K562 (cell line): ENCODE data around the gene SLIT1. TPM values are rescaled to one million over a fixed set of nuclear protein-coding genes. Genes with fewer than 3 reads are reported as not detected.

Source experiments
- ATAC-seq: fragments of 200-7000 bp; cut with Tn5 transposase; 3 replicates; pipeline ENCODE4 v1.9.1; 2020; ENCODE audit warnings: moderate library complexity
- BruUV-seq: library from RNA; stranded (reverse); fragments of 400-500 nt; replicated peaks from 2 replicates; lab custom pipeline; 2021; lab: Mats Ljungman, UMichigan
- CTCF ChIA-PET: fragments of 300-600 bp; formaldehyde crosslinking; extraction: SDS; loops from one replicate; lab custom pipeline; 2021; ENCODE audit warnings: low intra/inter-chr PET ratio; lab: Yijun Ruan, JAX
- POLR2A ChIA-PET: fragments of 300-600, 350-650 bp; sonication (Branson Sonifier 250); formaldehyde crosslinking; extraction: SDS; loops from one replicate; lab custom pipeline; 2021; ENCODE audit warnings: antibody characterized with exemption, inconsistent platforms; lab: Yijun Ruan, JAX
- DNase-seq, 4 experiments: peaks; one replicate each; pipeline versions ENCODE4 v3.0.0 to v3.0.0-alpha.2; 2011 to 2018; ENCODE audit warnings: low spot score in 3 of 4, mixed read lengths in 3 of 4; ENCODE audit errors: extremely low read depth in 1 of 4
- FAIRE-seq: peaks from 2 replicates; lab custom pipeline; 2011; peaks lifted over from hg19 to GRCh38; lab: Jason Lieb, UNC
- H2AFZ ChIP-seq: 2 replicates; pipeline ENCODE4 v1.6.0; 2011; ENCODE audit warnings: low read depth, low read length, control low read depth, inconsistent platforms
- H3K27ac ChIP-seq: fragments of 200-600 bp; 3 replicates; pipeline ENCODE4 v1.8.0; 2011; ENCODE audit warnings: low read depth, mild to moderate bottlenecking, control low read depth, inconsistent platforms, low read length, moderate library complexity, mixed read lengths; ENCODE audit errors: extremely low read depth
- H3K27me3 ChIP-seq, 2 experiments: fragments of 300-600 bp in 1 of 2; 2 replicates in 1 of 2; 3 replicates in 1 of 2; pipeline versions ENCODE4 v1.6.0 to v1.8.0; 2011; ENCODE audit warnings: inconsistent platforms in 2 of 2, low read length in 2 of 2, mild to moderate bottlenecking in 1 of 2, mixed read lengths in 1 of 2, moderate library complexity in 1 of 2; ENCODE audit not compliant: control insufficient read depth in 2 of 2, insufficient read depth in 2 of 2
- H3K36me3 ChIP-seq: fragments of 300-600 bp; 3 replicates; pipeline ENCODE4 v1.8.0; 2011; ENCODE audit warnings: mild to moderate bottlenecking, low read length, inconsistent platforms; ENCODE audit not compliant: control insufficient read depth, insufficient read depth
- H3K4me1 ChIP-seq, 2 experiments: fragments of 200-600 bp in 1 of 2; replicated peaks in 1 of 2; 2 replicates in 1 of 2; 3 replicates in 1 of 2; pipeline versions ENCODE4 v1.5.1 to v1.8.0; 2011; ENCODE audit warnings: inconsistent platforms in 2 of 2, low read length in 2 of 2, mild to moderate bottlenecking in 1 of 2, mixed read lengths in 1 of 2, moderate library complexity in 1 of 2; ENCODE audit not compliant: control insufficient read depth in 2 of 2, insufficient read depth in 2 of 2
- H3K4me2 ChIP-seq: 2 replicates; pipeline ENCODE4 v1.6.1; 2011; ENCODE audit warnings: low read length, control low read depth, inconsistent platforms, mixed read lengths; ENCODE audit not compliant: insufficient read depth
- H3K4me3 ChIP-seq: fragments of 200-600 bp; sonication (generic), shearing (Covaris generic); 2 replicates; pipeline ENCODE4 v1.5.1; 2016; ENCODE audit warnings: control low read depth, inconsistent platforms
- H3K79me2 ChIP-seq: fragments of 200-600 bp; 3 replicates; pipeline ENCODE4 v1.8.0; 2011; ENCODE audit warnings: low read length, inconsistent platforms; ENCODE audit not compliant: control insufficient read depth, insufficient read depth
- H3K9ac ChIP-seq, 2 experiments: 2 replicates each; pipeline versions ENCODE4 v1.6.0 to v1.6.1; 2011; ENCODE audit warnings: low read depth in 2 of 2, low read length in 2 of 2, control low read depth in 1 of 2, inconsistent platforms in 1 of 2, mild to moderate bottlenecking in 1 of 2, mixed read lengths in 1 of 2; ENCODE audit not compliant: insufficient read depth in 1 of 2
- H3K9me1 ChIP-seq: one replicate; pipeline ENCODE4 v1.6.0; 2011; ENCODE audit warnings: inconsistent platforms, mild to moderate bottlenecking, low read length, moderate library complexity; ENCODE audit not compliant: control insufficient read depth, insufficient read depth
- H3K9me3 ChIP-seq: replicated peaks from 2 replicates; pipeline ENCODE4 v1.5.1; 2011; ENCODE audit warnings: low read depth, low read length, inconsistent platforms; ENCODE audit not compliant: control insufficient read depth, insufficient read depth
- H4K20me1 ChIP-seq: replicated peaks from 2 replicates; pipeline ENCODE4 v1.6.1; 2011; ENCODE audit warnings: low read length, inconsistent platforms, mixed read lengths; ENCODE audit not compliant: control insufficient read depth, insufficient read depth
- CREB1 ChIP-seq, 2 experiments: sonication (generic) in 1 of 2; formaldehyde crosslinking in 1 of 2; IDR thresholded peaks; 2 replicates each; pipeline versions ENCODE4 v1.6.1 to v1.8.0; 2012 to 2022; ENCODE audit warnings: inconsistent platforms in 1 of 2, mild to moderate bottlenecking in 1 of 2, missing genetic modification reagents in 1 of 2, moderate library complexity in 1 of 2
- CREB3 ChIP-seq: fragments of 450-650 bp; conservative IDR thresholded peaks from 2 replicates; pipeline ENCODE4 v1.6.1; 2016; ENCODE audit warnings: missing genetic modification characterization, low read depth, mild to moderate bottlenecking, missing compliant biosample characterization, moderate library complexity
- JUNB ChIP-seq: fragments of 450-650 bp; formaldehyde crosslinking; conservative IDR thresholded peaks from 2 replicates; pipeline ENCODE4 v1.4.0; 2020; ENCODE audit warnings: mild to moderate bottlenecking
- WGBS: fragments of 100-300 bp; shearing (Covaris generic); methylation state at CpG from one replicate; pipeline ENCODE4 v1.1.6; 2016; ENCODE audit warnings: low coverage, mixed read lengths; ENCODE audit not compliant: insufficient coverage; ENCODE audit errors: missing lambda C conversion rate; 5-methylcytosine and 5-hydroxymethylcytosine counted together
- in situ Hi-C: fragments of 300-500 bp; cut with MboI; formaldehyde crosslinking; loops from 4 replicates; pipeline ENCODE4 v1.15.0; 2018; ENCODE audit warnings: inconsistent platforms, mixed read lengths
- intact Hi-C: fragments of 100-400 bp; cut with micrococcal nuclease; formaldehyde crosslinking; loops from 2 replicates; pipeline ENCODE4 v1.14.2; 2022
- polyA plus RNA-seq, 8 experiments: library from polyadenylated mRNA; depleted of rRNA in 4 of 8; stranded (reverse) in 5 of 8; unstranded in 3 of 8; fragments of >200 nt; fragmentation: Nextera tagmentation in 2 of 8; fragmentation: Illumina TruSeq in 1 of 8; extraction: Ambion mirVana in 2 of 8; extraction: Trizol in 1 of 8; gene quantifications; 2 replicates each; pipeline versions ENCODE4 v1.2.1 to v1.2.3, GENCODE V29; 2011 to 2014; ENCODE audit warnings: inconsistent platforms in 1 of 8, missing spikeins in 1 of 8
- total RNA-seq, 7 experiments: library from RNA; depleted of rRNA in 6 of 7; stranded (reverse); fragments of >200 nt in 6 of 7; fragmentation: Illumina TruSeq in 2 of 7; extraction: Trizol in 2 of 7; gene quantifications; 2 replicates each; pipeline versions ENCODE4 v1.2.1 to v1.2.3, GENCODE V29; 2011 to 2021; ENCODE audit warnings: low replicate concordance in 1 of 7
- TF ChIP-seq, protein P1 (sequence below): fragments of 250-450 bp; sonication (Bioruptor Pico); IDR thresholded peaks from 2 replicates; pipeline ENCODE4 v1.5.0; 2020; ENCODE audit warnings: mild to moderate bottlenecking

The SLIT1 gene
- total and polyA plus RNA-seq, 9 of the 15 experiments (the other 6 are each of a cell fraction or from before 2014, with no cell fraction given): 0.01 to 0.11 (median 0.04) TPM; not detected in 3

DNA sequence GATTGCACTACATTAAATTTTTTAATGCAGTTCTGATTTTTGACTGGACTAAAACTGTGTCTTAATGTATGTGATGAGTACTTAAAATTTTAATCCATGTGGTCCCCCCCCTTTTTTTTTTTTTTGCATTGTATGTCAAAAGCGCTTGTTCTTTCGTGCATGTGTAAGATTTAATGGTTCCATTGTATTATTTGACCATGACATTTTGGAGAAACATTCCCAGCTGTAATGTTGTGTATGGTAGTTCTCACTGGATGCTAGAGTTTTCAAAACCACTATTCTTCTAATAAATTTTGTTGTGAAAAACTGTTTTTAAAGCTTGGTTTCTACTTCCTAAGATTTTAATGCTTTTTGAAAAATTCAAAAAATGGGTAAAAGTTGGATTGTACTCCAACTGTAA lies 221.6 kb downstream of the SLIT1 start:
- DNase-seq (no peak), ATAC-seq (no peak), FAIRE-seq (no peak)
- no peak overlapping the region for H3K4me2 ChIP-seq
- no peaks in the 10 kb centered on the region for H3K27me3 ChIP-seq
- H2AFZ ChIP-seq: no peak overlapping the region
- TF ChIP-seq, protein P1, sequence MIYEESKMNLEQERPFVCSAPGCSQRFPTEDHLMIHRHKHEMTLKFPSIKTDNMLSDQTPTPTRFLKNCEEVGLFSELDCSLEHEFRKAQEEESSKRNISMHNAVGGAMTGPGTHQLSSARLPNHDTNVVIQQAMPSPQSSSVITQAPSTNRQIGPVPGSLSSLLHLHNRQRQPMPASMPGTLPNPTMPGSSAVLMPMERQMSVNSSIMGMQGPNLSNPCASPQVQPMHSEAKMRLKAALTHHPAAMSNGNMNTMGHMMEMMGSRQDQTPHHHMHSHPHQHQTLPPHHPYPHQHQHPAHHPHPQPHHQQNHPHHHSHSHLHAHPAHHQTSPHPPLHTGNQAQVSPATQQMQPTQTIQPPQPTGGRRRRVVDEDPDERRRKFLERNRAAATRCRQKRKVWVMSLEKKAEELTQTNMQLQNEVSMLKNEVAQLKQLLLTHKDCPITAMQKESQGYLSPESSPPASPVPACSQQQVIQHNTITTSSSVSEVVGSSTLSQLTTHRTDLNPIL (CRISPR knock-in tag): no peak
- TF ChIP-seq CREB1 (IDR thresholded peaks at IDR 0.05) (no peak), CREB1 (CRISPR knock-in tag; IDR thresholded peaks at IDR 0.05) (no peak), CREB3 (tag) (no peak), JUNB (CRISPR knock-in tag) (no peak)
- ChIA-PET POLR2A (no interaction called here), CTCF (no interaction called here)
- no peak overlapping the region for H3K4me3 ChIP-seq
- no peaks in the 10 kb centered on the region for H3K9me1 ChIP-seq
- no peak overlapping the region for H3K27ac ChIP-seq
- BruUV-seq: no TSS peak
- no peak overlapping the region for H3K9ac ChIP-seq
- no peaks in the 10 kb centered on the region for H4K20me1 ChIP-seq
- H3K36me3 ChIP-seq: no peaks in the 10 kb centered on the region
- in situ Hi-C loops: no loop called here
- H3K9me3 ChIP-seq: no peaks in the 10 kb centered on the region
- intact Hi-C loops: no loop called here
- H3K79me2 ChIP-seq: no peaks in the 10 kb centered on the region
- no peaks in the 10 kb centered on the region for H3K4me1 ChIP-seq
- 94% methylated on average over 2 of the region's 2 CpGs for WGBS
